Measurements from ENCODE around the gene ENTPD6.

The ENTPD6 gene

DNA sequence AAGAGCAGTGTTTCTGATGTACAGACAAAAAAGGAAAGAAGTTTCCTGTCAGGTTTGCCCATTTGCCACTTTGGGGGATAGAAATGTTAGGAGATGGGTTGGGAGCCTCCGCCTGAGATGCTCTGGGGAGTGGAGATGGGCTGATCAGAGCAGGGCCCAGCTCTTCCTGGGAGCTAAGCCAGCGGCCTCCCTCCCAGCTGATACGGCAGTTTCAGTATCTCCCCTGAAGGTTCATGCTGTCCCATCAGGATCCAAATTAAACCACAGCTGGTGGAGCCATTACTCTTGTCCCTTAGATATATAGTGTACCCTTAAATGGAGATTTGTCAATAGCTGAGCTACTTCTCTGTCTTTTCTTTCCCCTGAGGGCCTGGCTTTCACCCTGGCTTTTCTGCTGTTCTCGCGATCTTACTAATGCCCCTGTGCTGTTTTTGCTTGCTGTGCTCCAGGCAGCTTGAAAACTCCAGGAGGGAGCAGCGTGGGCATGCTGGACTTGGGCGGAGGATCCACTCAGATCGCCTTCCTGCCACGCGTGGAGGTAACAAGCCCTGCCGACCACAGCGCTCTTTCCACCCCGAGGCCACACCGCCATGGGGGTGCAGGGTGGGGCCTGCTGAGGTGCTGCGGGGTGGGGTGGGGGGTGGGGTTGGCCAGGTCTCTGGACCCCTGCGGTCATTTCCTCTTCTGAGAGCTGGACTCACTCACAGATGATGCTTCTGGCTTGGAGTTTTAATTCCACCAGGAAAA is 20.9 kb downstream of the ENTPD6 start:
- Histone ChIP-seq H2AFZ (ENCODE audit: low read depth, low read length) (no peak overlapping the region), H3K9me3 (ENCODE audit: insufficient read depth, low read length) (no peaks in the 10 kb centered on the region), H3K36me3 (replicated peaks; ENCODE audit: low read depth, low read length) (peaks cover 31% of the 10 kb centered on the region), H3K4me1 (ENCODE audit: low read length) (no peaks in the 10 kb centered on the region), H3K27ac (ENCODE audit: low read length) (no peak overlapping the region), H4K20me1 (ENCODE audit: insufficient read depth, low read length) (no peaks in the 10 kb centered on the region), H3K79me2 (ENCODE audit: low read length) (no peaks in the 10 kb centered on the region), H3K4me2 (ENCODE audit: low read length) (no peak overlapping the region), H3K9ac (ENCODE audit: low read length) (no peak overlapping the region), H3K27me3 (ENCODE audit: low read depth, low read length) (no peaks in the 10 kb centered on the region), H3K4me3 (ENCODE audit: low read length) (no peak overlapping the region)
- TF ChIP-seq, protein P1, sequence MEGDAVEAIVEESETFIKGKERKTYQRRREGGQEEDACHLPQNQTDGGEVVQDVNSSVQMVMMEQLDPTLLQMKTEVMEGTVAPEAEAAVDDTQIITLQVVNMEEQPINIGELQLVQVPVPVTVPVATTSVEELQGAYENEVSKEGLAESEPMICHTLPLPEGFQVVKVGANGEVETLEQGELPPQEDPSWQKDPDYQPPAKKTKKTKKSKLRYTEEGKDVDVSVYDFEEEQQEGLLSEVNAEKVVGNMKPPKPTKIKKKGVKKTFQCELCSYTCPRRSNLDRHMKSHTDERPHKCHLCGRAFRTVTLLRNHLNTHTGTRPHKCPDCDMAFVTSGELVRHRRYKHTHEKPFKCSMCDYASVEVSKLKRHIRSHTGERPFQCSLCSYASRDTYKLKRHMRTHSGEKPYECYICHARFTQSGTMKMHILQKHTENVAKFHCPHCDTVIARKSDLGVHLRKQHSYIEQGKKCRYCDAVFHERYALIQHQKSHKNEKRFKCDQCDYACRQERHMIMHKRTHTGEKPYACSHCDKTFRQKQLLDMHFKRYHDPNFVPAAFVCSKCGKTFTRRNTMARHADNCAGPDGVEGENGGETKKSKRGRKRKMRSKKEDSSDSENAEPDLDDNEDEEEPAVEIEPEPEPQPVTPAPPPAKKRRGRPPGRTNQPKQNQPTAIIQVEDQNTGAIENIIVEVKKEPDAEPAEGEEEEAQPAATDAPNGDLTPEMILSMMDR (IDR thresholded peaks at IDR 0.05; ENCODE audit: low read depth, low read length) = no peak
- TF ChIP-seq EZH2phosphoT487 (IDR thresholded peaks at IDR 0.05; ENCODE audit: low read depth) = no peak

DNA sequence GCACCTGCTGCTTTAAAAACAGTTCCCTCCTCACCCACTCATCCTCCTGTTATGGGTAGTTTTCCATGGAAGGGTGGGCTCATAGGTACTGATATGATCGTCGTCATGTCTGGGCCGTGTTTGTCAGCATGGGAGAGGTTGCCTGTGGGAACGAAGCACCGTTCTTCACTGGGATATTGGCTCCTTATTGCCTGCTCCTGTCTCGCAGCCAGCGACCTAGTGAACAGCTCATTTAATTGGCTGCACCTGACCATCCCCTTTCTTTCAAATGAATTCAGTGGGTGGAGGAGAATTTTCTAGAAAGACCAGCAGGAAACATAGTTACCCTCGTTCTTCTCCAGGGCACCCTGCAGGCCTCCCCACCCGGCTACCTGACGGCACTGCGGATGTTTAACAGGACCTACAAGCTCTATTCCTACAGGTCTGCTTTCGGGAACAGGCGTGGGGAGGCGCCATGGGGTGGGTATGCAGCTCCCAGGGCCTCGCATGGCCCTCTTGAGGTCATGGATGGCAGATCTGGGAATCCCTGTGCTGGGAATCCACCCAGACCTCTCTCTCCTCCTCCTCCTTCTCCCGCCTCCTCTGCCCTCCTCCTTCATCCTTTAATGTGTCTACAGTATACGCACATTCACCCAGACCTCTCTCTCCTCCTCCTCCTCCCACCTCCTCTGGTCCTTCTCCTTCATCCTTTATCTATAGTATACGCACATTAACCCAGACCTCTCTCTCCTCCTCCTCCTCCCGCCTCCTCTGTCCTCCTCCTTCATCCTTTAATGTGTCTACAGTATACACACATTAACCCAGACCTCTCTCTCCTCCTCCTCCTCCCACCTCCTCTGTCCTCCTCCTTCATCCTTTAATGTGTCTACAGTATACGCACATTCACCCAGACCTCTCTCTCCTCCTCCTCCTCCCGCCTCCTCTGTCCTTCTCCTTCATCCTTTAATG is 21.9 kb downstream of the ENTPD6 start:
- peaks cover 24% of the 10 kb centered on the region for H3K36me3 ChIP-seq (replicated peaks; ENCODE audit: low read depth, low read length)
- H3K4me2 ChIP-seq (ENCODE audit: low read length) = no peak overlapping the region
- H3K27me3 ChIP-seq (ENCODE audit: low read depth, low read length) = no peaks in the 10 kb centered on the region
- H2AFZ ChIP-seq (ENCODE audit: low read depth, low read length) = no peak overlapping the region
- no peak overlapping the region for H3K4me3 ChIP-seq (ENCODE audit: low read length)
- H3K9me3 ChIP-seq (ENCODE audit: insufficient read depth, low read length) = no peaks in the 10 kb centered on the region
- no peaks in the 10 kb centered on the region for H3K4me1 ChIP-seq (ENCODE audit: low read length)
- H4K20me1 ChIP-seq (ENCODE audit: insufficient read depth, low read length) = no peaks in the 10 kb centered on the region
- TF ChIP-seq EZH2phosphoT487 (IDR thresholded peaks at IDR 0.05; ENCODE audit: low read depth) = no peak
- TF ChIP-seq, protein P1 (IDR thresholded peaks at IDR 0.05; ENCODE audit: low read depth, low read length) = no peak
- no peak overlapping the region for H3K27ac ChIP-seq (ENCODE audit: low read length)
- no peaks in the 10 kb centered on the region for H3K79me2 ChIP-seq (ENCODE audit: low read length)
- no peak overlapping the region for H3K9ac ChIP-seq (ENCODE audit: low read length)

DNA sequence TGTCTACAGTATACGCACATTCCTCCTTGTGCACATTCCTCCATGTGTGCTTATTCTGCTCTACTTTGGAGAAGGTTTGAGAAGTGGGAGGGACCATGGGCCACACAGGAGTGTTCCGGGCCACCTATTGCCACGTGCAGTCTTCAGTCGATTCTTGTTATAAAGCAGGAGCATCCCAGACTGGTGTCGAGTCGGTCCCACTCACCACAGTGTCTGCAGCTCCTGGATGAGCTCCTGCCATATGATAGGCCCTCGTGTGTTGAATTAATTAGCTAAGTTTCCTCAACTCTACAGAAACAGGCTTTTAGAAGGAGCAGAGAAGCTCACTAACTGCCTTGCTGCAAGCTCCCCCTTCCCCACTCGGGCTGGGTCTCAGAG is 22.6 kb downstream of the ENTPD6 start:
- H3K36me3 ChIP-seq (replicated peaks; ENCODE audit: low read depth, low read length) = peaks cover 23% of the 10 kb centered on the region
- H3K27me3 ChIP-seq (ENCODE audit: low read depth, low read length) = no peaks in the 10 kb centered on the region
- H3K9me3 ChIP-seq (ENCODE audit: insufficient read depth, low read length) = no peaks in the 10 kb centered on the region
- no peak overlapping the region for H3K4me3 ChIP-seq (ENCODE audit: low read length)
- H3K9ac ChIP-seq (ENCODE audit: low read length) = no peak overlapping the region
- H3K79me2 ChIP-seq (ENCODE audit: low read length) = no peaks in the 10 kb centered on the region
- no peaks in the 10 kb centered on the region for H4K20me1 ChIP-seq (ENCODE audit: insufficient read depth, low read length)
- H3K27ac ChIP-seq (ENCODE audit: low read length) = no peak overlapping the region
- no peak overlapping the region for H3K4me2 ChIP-seq (ENCODE audit: low read length)
- no peak for TF ChIP-seq EZH2phosphoT487 (IDR thresholded peaks at IDR 0.05; ENCODE audit: low read depth)
- TF ChIP-seq, protein P1 (IDR thresholded peaks at IDR 0.05; ENCODE audit: low read depth, low read length) = no peak
- no peak overlapping the region for H2AFZ ChIP-seq (ENCODE audit: low read depth, low read length)
- no peaks in the 10 kb centered on the region for H3K4me1 ChIP-seq (ENCODE audit: low read length)

DNA sequence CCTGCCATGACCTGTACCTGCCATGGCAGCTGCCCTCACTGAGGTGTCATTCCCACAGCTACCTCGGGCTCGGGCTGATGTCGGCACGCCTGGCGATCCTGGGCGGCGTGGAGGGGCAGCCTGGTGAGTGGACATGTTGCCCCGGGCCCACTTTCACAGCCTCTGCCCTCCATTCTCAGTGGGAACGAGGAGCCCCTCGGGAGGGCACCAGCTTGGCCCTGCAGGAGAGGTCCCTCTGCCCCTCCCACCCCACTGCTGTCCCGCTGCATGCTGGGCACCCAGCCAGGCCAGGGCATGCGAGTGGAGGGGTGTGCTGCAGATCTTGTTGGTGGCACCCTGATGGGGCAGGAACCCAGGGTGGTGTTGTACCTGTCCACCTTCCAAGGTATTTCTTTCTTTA is 23.0 kb downstream of the ENTPD6 start:
- Histone ChIP-seq H3K9ac (ENCODE audit: low read length) (no peak overlapping the region), H3K4me3 (ENCODE audit: low read length) (no peak overlapping the region), H3K79me2 (ENCODE audit: low read length) (no peaks in the 10 kb centered on the region), H3K4me2 (ENCODE audit: low read length) (no peak overlapping the region), H3K4me1 (ENCODE audit: low read length) (no peaks in the 10 kb centered on the region), H3K9me3 (ENCODE audit: insufficient read depth, low read length) (no peaks in the 10 kb centered on the region), H3K27ac (ENCODE audit: low read length) (no peak overlapping the region), H4K20me1 (ENCODE audit: insufficient read depth, low read length) (no peaks in the 10 kb centered on the region), H3K27me3 (ENCODE audit: low read depth, low read length) (no peaks in the 10 kb centered on the region), H2AFZ (ENCODE audit: low read depth, low read length) (no peak overlapping the region), H3K36me3 (replicated peaks; ENCODE audit: low read depth, low read length) (peaks cover 20% of the 10 kb centered on the region)
- no peak for TF ChIP-seq EZH2phosphoT487 (IDR thresholded peaks at IDR 0.05; ENCODE audit: low read depth)
- TF ChIP-seq, protein P1 (IDR thresholded peaks at IDR 0.05; ENCODE audit: low read depth, low read length) = no peak

Measured in OCI-LY3 (cell line).